GM12878 (cell line): ENCODE data around the gene TMEM126A. TPM values are rescaled to one million over a fixed set of nuclear protein-coding genes. Genes with fewer than 3 reads are reported as not detected.
A peak's percentile ranks its signal among the peaks of the same experiment; 100 is the strongest.

Experiments
- ATAC-seq: fragments of 200-7000 bp; cut with Tn5 transposase; 3 replicates; pipeline ENCODE4 v1.9.1; 2020; ENCODE audit warnings: mild to moderate bottlenecking, moderate library complexity
- Bru-seq: library from RNA; stranded (reverse); fragments of 400-500 nt; gene quantifications from one replicate; lab custom pipeline; 2021; lab: Mats Ljungman, UMichigan
- BruChase-seq, 2 experiments: library from RNA; stranded (reverse); fragments of 400-500 nt; gene quantifications; one replicate each; lab custom pipeline; 2021; lab: Mats Ljungman, UMichigan
- BruUV-seq: library from RNA; stranded (reverse); fragments of 400-500 nt; replicated peaks from 2 replicates; lab custom pipeline; 2021; lab: Mats Ljungman, UMichigan
- CTCF ChIA-PET: fragments of 300-600 bp; sonication (Branson Sonifier 250); formaldehyde crosslinking; extraction: SDS; loops from one replicate; lab custom pipeline; 2021; ENCODE audit warnings: inconsistent platforms; lab: Yijun Ruan, JAX
- POLR2A ChIA-PET: fragments of 350-600 bp; formaldehyde crosslinking; extraction: SDS; loops from one replicate; lab custom pipeline; 2021; ENCODE audit warnings: inconsistent platforms; lab: Charles Lee
- RAD21 ChIA-PET: fragments of 300-600 bp; sonication (Branson Sonifier 250); formaldehyde crosslinking; loops from one replicate; lab custom pipeline; 2023; ENCODE audit warnings: antibody characterized with exemption; ENCODE audit not compliant: unreplicated experiment; lab: Charles Lee
- SMC1A ChIA-PET: fragments of 300-600 bp; sonication (Branson Sonifier 250); formaldehyde crosslinking; loops from one replicate; lab custom pipeline; 2023; ENCODE audit not compliant: unreplicated experiment, uncharacterized antibody; lab: Charles Lee
- DNase-seq: peaks from one replicate; pipeline ENCODE4 v3.0.0-alpha.2; 2011; ENCODE audit warnings: low read depth, low spot score
- FAIRE-seq: peaks from 3 replicates; lab custom pipeline; 2011; peaks lifted over from hg19 to GRCh38; lab: Jason Lieb, UNC
- H2AFZ ChIP-seq: 2 replicates; pipeline ENCODE4 v1.6.0; 2011; ENCODE audit warnings: low read depth, low read length, control low read depth; ENCODE audit not compliant: control insufficient read depth
- H3K27ac ChIP-seq: 2 replicates; pipeline ENCODE4 v1.5.1; 2011; ENCODE audit warnings: control low read depth; ENCODE audit not compliant: control insufficient read depth, insufficient read depth
- H3K27me3 ChIP-seq, 2 experiments: replicated peaks in 1 of 2; 2 replicates each; pipeline versions ENCODE4 v1.6.0 to v1.6.1; 2011; ENCODE audit warnings: low read length in 1 of 2; ENCODE audit not compliant: control insufficient read depth in 2 of 2, insufficient read depth in 2 of 2
- H3K36me3 ChIP-seq, 2 experiments: 2 replicates each; pipeline ENCODE4 v1.5.1; 2011; ENCODE audit warnings: low read length in 1 of 2; ENCODE audit not compliant: control insufficient read depth in 2 of 2, insufficient read depth in 2 of 2
- H3K4me1 ChIP-seq: 2 replicates; pipeline ENCODE4 v1.6.1; 2011; ENCODE audit warnings: mild to moderate bottlenecking, low read length, moderate library complexity, mixed read lengths; ENCODE audit not compliant: control insufficient read depth, insufficient read depth
- H3K4me2 ChIP-seq: 2 replicates; pipeline ENCODE4 v1.6.0; 2011; ENCODE audit warnings: control low read depth; ENCODE audit not compliant: control insufficient read depth, insufficient read depth
- H3K4me3 ChIP-seq: fragments of 200-600 bp; sonication (generic); 2 replicates; pipeline ENCODE4 v1.5.1; 2016
- H3K79me2 ChIP-seq: 2 replicates; pipeline ENCODE4 v1.6.0; 2011; ENCODE audit warnings: low read length; ENCODE audit not compliant: control insufficient read depth, insufficient read depth
- H3K9ac ChIP-seq: 2 replicates; pipeline ENCODE4 v1.8.0; 2011; ENCODE audit warnings: low read length, control low read depth, mixed read lengths; ENCODE audit not compliant: control insufficient read depth, insufficient read depth
- H3K9me3 ChIP-seq: replicated peaks from 3 replicates; pipeline ENCODE4 v1.5.1; 2011; ENCODE audit warnings: mild to moderate bottlenecking, low read length; ENCODE audit not compliant: control insufficient read depth, insufficient read depth
- H4K20me1 ChIP-seq: 2 replicates; pipeline ENCODE4 v1.6.0; 2011; ENCODE audit not compliant: control insufficient read depth, insufficient read depth
- BRCA1 ChIP-seq: IDR thresholded peaks from 2 replicates; pipeline ENCODE4 v1.6.1; 2011; ENCODE audit warnings: low read depth, low read length, improper control_type of control experiment
- CBFB ChIP-seq: IDR thresholded peaks from 2 replicates; pipeline ENCODE4 v1.6.1; 2016; ENCODE audit warnings: antibody characterized with exemption, low read depth
- EGR1 ChIP-seq, 2 experiments: IDR thresholded peaks; 1 replicate in 1 of 2; 2 replicates in 1 of 2; pipeline ENCODE4 v1.6.1; 2011 to 2012; ENCODE audit warnings: low read depth in 2 of 2, low read length in 2 of 2, borderline replicate concordance in 1 of 2, mild to moderate bottlenecking in 1 of 2, moderate library complexity in 1 of 2
- HDAC6 ChIP-seq: fragments of 200-600 bp; sonication (generic); IDR thresholded peaks from one replicate; pipeline ENCODE4 v1.8.0; 2017; ENCODE audit warnings: antibody characterized with exemption; ENCODE audit not compliant: unreplicated experiment
- IKZF1 ChIP-seq: fragments of 450-650 bp; conservative IDR thresholded peaks from 2 replicates; pipeline ENCODE4 v1.6.1; 2017; ENCODE audit warnings: antibody characterized with exemption, mild to moderate bottlenecking
- IKZF2 ChIP-seq, 2 experiments: fragments of 450-650 bp; IDR thresholded peaks; 2 replicates each; pipeline ENCODE4 v1.6.1; 2017; ENCODE audit warnings: mild to moderate bottlenecking in 2 of 2, moderate library complexity in 2 of 2
- NFYB ChIP-seq: IDR thresholded peaks from 2 replicates; pipeline ENCODE4 v1.6.1; 2011; ENCODE audit warnings: low read depth, mild to moderate bottlenecking, low read length, improper control_type of control experiment, moderate library complexity; ENCODE audit not compliant: insufficient read depth
- POLR2A ChIP-seq: IDR thresholded peaks from 2 replicates; pipeline ENCODE4 v1.6.1; 2011; ENCODE audit warnings: low read depth, mild to moderate bottlenecking, low read length
- SMAD5 ChIP-seq: IDR thresholded peaks from 2 replicates; pipeline ENCODE4 v1.6.1; 2016; ENCODE audit warnings: antibody characterized with exemption, low read depth
- SMARCA5 ChIP-seq: fragments of 450-650 bp; IDR thresholded peaks from 2 replicates; pipeline ENCODE4 v1.6.1; 2017; ENCODE audit warnings: mild to moderate bottlenecking
- SREBF1 ChIP-seq: IDR thresholded peaks from 2 replicates; pipeline ENCODE4 v1.6.1; 2012; ENCODE audit warnings: mild to moderate bottlenecking, low read length
- STAT3 ChIP-seq: IDR thresholded peaks from 2 replicates; pipeline ENCODE4 v1.6.1; 2011; ENCODE audit warnings: low read depth, low read length, improper control_type of control experiment
- SUZ12 ChIP-seq: fragments of 200-600 bp; sonication (generic); IDR thresholded peaks from one replicate; pipeline ENCODE4 v1.6.1; 2018; ENCODE audit warnings: antibody characterized with exemption, mild to moderate bottlenecking; ENCODE audit not compliant: unreplicated experiment
- YY1 ChIP-seq: IDR thresholded peaks from 2 replicates; pipeline ENCODE4 v1.6.1; 2011; ENCODE audit warnings: low read depth, mild to moderate bottlenecking, low read length
- ZNF687 ChIP-seq: fragments of 450-650 bp; IDR thresholded peaks from 2 replicates; pipeline ENCODE4 v1.6.1; 2017; ENCODE audit warnings: mild to moderate bottlenecking, moderate library complexity
- WGBS: methylation state at CpG from one replicate; pipeline ENCODE4 v1.1.6; 2016; ENCODE audit warnings: low lambda C conversion rate; ENCODE audit not compliant: insufficient replicate concordance, insufficient coverage; ENCODE audit errors: missing lambda C conversion rate; 5-methylcytosine and 5-hydroxymethylcytosine counted together
- in situ Hi-C: fragments of 300-500 bp; cut with MboI; formaldehyde crosslinking; loops from 9 replicates; pipeline ENCODE4 v1.14.3; 2018; ENCODE audit warnings: mixed read lengths
- intact Hi-C: fragments of 100-400 bp; cut with micrococcal nuclease; formaldehyde crosslinking; loops from one replicate; pipeline ENCODE4 v1.14.2; 2022; ENCODE audit not compliant: unreplicated experiment
- long read RNA-seq, 2 experiments: library from polyadenylated mRNA; unstranded; transcript quantifications; one replicate each; pipeline ENCODE4 v2.0.0, GENCODE V29; 2019 to 2020
- polyA minus RNA-seq, 3 experiments: library from RNA; depleted of rRNA, polyadenylated mRNA; stranded (reverse); fragments of >200 nt; gene quantifications; 2 replicates each; pipeline ENCODE4 v1.2.3, GENCODE V29; 2011
- polyA plus RNA-seq, 11 experiments: library from polyadenylated mRNA; depleted of rRNA in 4 of 11; unstranded in 6 of 11; stranded (reverse) in 5 of 11; fragments of >200 nt; fragmentation: Nextera tagmentation in 4 of 11; fragmentation: Illumina TruSeq in 1 of 11; extraction: Ambion mirVana in 4 of 11; extraction: Trizol in 1 of 11; gene quantifications; 1 replicate in 1 of 11; 2 replicates in 10 of 11; pipeline versions ENCODE4 v1.2.1 to v1.2.3, GENCODE V29; 2011 to 2016; ENCODE audit warnings: inconsistent platforms in 2 of 11, missing spikeins in 2 of 11, low read depth in 1 of 11
- total RNA-seq, 4 experiments: library from RNA; depleted of rRNA in 3 of 4; stranded (reverse); fragments of >200 nt in 3 of 4; fragmentation: Illumina TruSeq in 1 of 4; extraction: Trizol in 1 of 4; gene quantifications; 2 replicates each; pipeline versions ENCODE4 v1.2.1 to v1.2.3, GENCODE V29; 2013 to 2021

TMEM126A gene
- 4.3 and 5.6 TPM in 2 replicates for total RNA-seq (2013; cell fraction: nucleolus; rRNA removed)
- 38.6 and 49.6 TPM in 2 replicates for total RNA-seq (2014; rRNA removed)
- 56.7 and 57.9 TPM in 2 replicates for total RNA-seq (2014; rRNA removed; fragmentation: Illumina TruSeq; extraction: Trizol)
- total RNA-seq (2021), result 40.3 and 41.5 TPM in 2 replicates
- 84.0 TPM for polyA plus RNA-seq (2011; ENCODE audit: low read depth)
- polyA plus RNA-seq (2011; rRNA removed), result 85.0 and 104 TPM in 2 replicates
- 32.6 and 37.5 TPM in 2 replicates for polyA plus RNA-seq (2011; cell fraction: cytosol; rRNA removed)
- 14.0 and 21.6 TPM in 2 replicates for polyA plus RNA-seq (2011; cell fraction: nucleus; rRNA removed)
- polyA plus RNA-seq (2012), result 56.1 and 67.0 TPM in 2 replicates
- polyA plus RNA-seq (2014; fragmentation: Illumina TruSeq; extraction: Trizol), result 58.4 and 59.8 TPM in 2 replicates
- 100 to 1,000 TPM; 184 to 208 TPM for polyA plus RNA-seq (2014; fragmentation: Nextera tagmentation; extraction: Ambion mirVana)
- 41.0 and 53.3 TPM in 2 replicates for polyA plus RNA-seq (2014; rRNA removed)
- 100 to 1,000 TPM in 1 of 2 experiments, 10 to 100 TPM in 1; 92.2 to 103 TPM for polyA plus RNA-seq (2016; fragmentation: Nextera tagmentation; extraction: Ambion mirVana)
- polyA minus RNA-seq (2011; rRNA and poly(A)+ RNA removed), result 21.0 and 40.9 TPM in 2 replicates
- 5.1 and 7.0 TPM in 2 replicates for polyA minus RNA-seq (2011; cell fraction: cytosol; rRNA and poly(A)+ RNA removed)
- polyA minus RNA-seq (2011; cell fraction: nucleus; rRNA and poly(A)+ RNA removed), result 6.0 and 7.0 TPM in 2 replicates
- Bru-seq, nascent RNA, result percentile 85 among the genes with signal in this experiment
- BruChase-seq, experiment 1, labeled RNA remaining after a 6-hour chase, result percentile 78 among the genes with signal in this experiment
- percentile 77 among the genes with signal in this experiment for BruChase-seq, experiment 2, labeled RNA remaining after a 2-hour chase
- long read RNA-seq, experiment 1, partial matches to known transcripts, result 0 of 6 reads
- long read RNA-seq, experiment 1, other reads (novel, unspliced or antisense), result 1 of 6 reads
- long read RNA-seq, experiment 2, transcript TMEM126A-203 (4 exons, 656 nt), result minor isoform, 10 of 69 reads
- long read RNA-seq, experiment 2, transcript TMEM126A-201 (5 exons, 739 nt), result major isoform, 52 of 69 reads
- long read RNA-seq, experiment 2, partial matches to known transcripts, result 2 of 69 reads
- long read RNA-seq, experiment 2, other reads (novel, unspliced or antisense), result 4 of 69 reads

GRCh38 chr11:85647604-85648299 is at the start of gene TMEM126A:
Gene TMEM126A (plus strand): TSS chr11:85647967. CDS start chr11:85650256, 2,289 bp downstream.
- peak; percentile 64 for DNase-seq
- TF ChIP-seq POLR2A (peak; percentile 97), IKZF2 (IDR thresholded peaks at IDR 0.05) (0 out of 4 replicates have a peak, but pooled peaks of 1 of the 2 experiments have one; percentile 6), SREBF1 (0 out of 2 replicates have a peak, but pooled peaks have one; percentile 16), SMARCA5 (0 out of 2 replicates have a peak, but pooled peaks have one; percentile 20), BRCA1 (no peak), IKZF1 (peak; percentile 62), SUZ12 (no peak), YY1 (peak; percentile 99), ZNF687 (peak; percentile 53; the same call in 1 of the 2 replicates), CBFB (peak; percentile 76), STAT3 (no peak), SMAD5 (peak; percentile 89; the same call in 1 of the 2 replicates), HDAC6 (peak; percentile 55), EGR1 (IDR thresholded peaks at IDR 0.05; ENCODE audit: borderline replicate concordance in 1 of 2, low read depth in 2 of 2, low read length in 2 of 2) (peak in 1 of 2 experiments; percentile 89; a peak in 2 of 3 replicates), NFYB (peak; percentile 78)

More at GRCh38 chr11:85647604-85648299, at the start of gene TMEM126A:
- no peaks in the 10 kb centered on the region for H4K20me1 ChIP-seq
- WGBS, result 1% methylated on average over 33 of the region's 33 CpGs
- BruUV-seq, result no TSS peak
- intact Hi-C loops (loop anchor here (2.0 kb wide), 1 partner anchor 17 kb away; the partner anchor contains the start of gene CREBZF), in situ Hi-C loops (no loop called here)
- H3K36me3 ChIP-seq, result no peaks in the 10 kb centered on the region; a peak in 1 of 4 replicates
- H3K4me3 ChIP-seq, result peak within 1 kb of the TSS; percentile 77
- peak within 1 kb of the TSS; percentile 94 for H3K4me2 ChIP-seq
- H3K4me1 ChIP-seq, result no peaks in the 10 kb centered on the region; the same call in 1 of the 2 replicates
- peak within 1 kb of the TSS; percentile 70 for H3K9ac ChIP-seq
- no peaks in the 10 kb centered on the region for H3K27me3 ChIP-seq
- peak within 1 kb of the TSS; percentile 99 for H2AFZ ChIP-seq
- ChIA-PET RAD21 (interaction anchor here (0.6 to 2.9 kb wide), 12 partner anchors 11 to 867 kb away, joined by 3 to 26 read pairs (median 4); partner anchors contain the start of genes CCDC83, CREBZF, DLG2 and TMEM126B), CTCF (interaction anchor here (0.9 to 4.2 kb wide), 7 partner anchors 10 to 207 kb away, joined by 4 to 21 read pairs (median 7); partner anchors contain the start of genes CCDC83, CREBZF, DLG2 and TMEM126B), SMC1A (interaction anchor here (0.8 to 4.7 kb wide), 9 partner anchors 9 to 132 kb away, joined by 3 to 66 read pairs (median 3); partner anchors contain the start of genes CREBZF, DLG2 and TMEM126B), POLR2A (interaction anchor here (0.5 to 3.8 kb wide), 6 partner anchors 11 to 432 kb away, joined by 3 to 43 read pairs (median 10); partner anchors contain the start of genes CREBZF, DLG2 and TMEM126B)
- no peaks in the 10 kb centered on the region for H3K9me3 ChIP-seq
- peaks cover 18% of the 10 kb centered on the region for H3K79me2 ChIP-seq
- H3K27ac ChIP-seq, result peak within 1 kb of the TSS; percentile 85
- ATAC-seq (peak; percentile 99), FAIRE-seq (peak; percentile 95)
